ENCODE measurements around the gene MRPL19. TPM values are rescaled to one million over a fixed set of nuclear protein-coding genes. Genes with fewer than 3 reads are reported as not detected.
A peak's percentile ranks its signal among the peaks of the same experiment; 100 is the strongest.

MRPL19 gene
- total and polyA plus RNA-seq, 2 of the 13 experiments (the other 11 are each of a cell fraction or from before 2014, with no cell fraction given): 43.2 to 163 TPM

DNA sequence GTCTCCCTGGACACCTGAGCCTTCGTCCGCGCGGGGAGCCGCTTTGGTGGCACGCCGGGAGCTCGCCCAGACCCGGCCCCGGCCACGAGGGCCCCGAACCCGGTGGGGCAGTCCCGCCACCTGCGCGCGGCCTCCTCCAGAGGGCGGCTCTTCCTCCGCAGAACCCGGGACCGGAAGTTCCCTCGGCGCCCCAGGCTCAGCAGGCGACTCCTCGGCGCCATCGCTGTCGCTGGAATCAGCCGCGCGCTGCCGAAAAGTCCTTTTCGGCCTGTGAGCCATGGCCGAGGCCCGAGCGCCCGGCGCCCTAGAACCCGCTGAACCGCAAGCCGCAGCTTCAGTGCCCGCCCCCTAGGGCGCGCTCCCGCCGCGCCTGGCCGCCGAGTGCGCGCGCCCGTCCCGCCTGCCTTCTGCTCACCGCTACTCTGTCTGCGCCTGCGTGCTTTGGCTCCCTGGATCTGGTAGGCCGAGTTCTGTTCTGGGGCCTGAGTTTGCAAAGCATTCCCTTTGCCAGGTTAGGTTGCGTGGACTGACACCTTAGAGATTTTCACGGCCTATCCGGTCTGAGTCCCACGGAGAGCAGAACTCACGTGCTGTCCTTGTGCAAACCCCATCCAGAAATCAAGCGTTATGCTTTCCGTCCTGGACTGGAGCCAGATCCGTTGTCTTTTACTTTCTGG lies 64.1 kb downstream of the MRPL19 start, which contains the start of gene GCFC2 (continued):
- TF ChIP-seq, protein P1, sequence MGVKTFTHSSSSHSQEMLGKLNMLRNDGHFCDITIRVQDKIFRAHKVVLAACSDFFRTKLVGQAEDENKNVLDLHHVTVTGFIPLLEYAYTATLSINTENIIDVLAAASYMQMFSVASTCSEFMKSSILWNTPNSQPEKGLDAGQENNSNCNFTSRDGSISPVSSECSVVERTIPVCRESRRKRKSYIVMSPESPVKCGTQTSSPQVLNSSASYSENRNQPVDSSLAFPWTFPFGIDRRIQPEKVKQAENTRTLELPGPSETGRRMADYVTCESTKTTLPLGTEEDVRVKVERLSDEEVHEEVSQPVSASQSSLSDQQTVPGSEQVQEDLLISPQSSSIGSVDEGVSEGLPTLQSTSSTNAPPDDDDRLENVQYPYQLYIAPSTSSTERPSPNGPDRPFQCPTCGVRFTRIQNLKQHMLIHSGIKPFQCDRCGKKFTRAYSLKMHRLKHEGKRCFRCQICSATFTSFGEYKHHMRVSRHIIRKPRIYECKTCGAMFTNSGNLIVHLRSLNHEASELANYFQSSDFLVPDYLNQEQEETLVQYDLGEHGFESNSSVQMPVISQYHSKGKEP (CRISPR knock-in tag; IDR thresholded peaks at IDR 0.05): peak; percentile 98
- TF ChIP-seq TP53 (CRISPR knock-in tag; conservative IDR thresholded peaks at IDR 0.05): peak; percentile 96
- TF ChIP-seq ARNT (IDR thresholded peaks at IDR 0.05): no peak
- TF ChIP-seq, protein P2, sequence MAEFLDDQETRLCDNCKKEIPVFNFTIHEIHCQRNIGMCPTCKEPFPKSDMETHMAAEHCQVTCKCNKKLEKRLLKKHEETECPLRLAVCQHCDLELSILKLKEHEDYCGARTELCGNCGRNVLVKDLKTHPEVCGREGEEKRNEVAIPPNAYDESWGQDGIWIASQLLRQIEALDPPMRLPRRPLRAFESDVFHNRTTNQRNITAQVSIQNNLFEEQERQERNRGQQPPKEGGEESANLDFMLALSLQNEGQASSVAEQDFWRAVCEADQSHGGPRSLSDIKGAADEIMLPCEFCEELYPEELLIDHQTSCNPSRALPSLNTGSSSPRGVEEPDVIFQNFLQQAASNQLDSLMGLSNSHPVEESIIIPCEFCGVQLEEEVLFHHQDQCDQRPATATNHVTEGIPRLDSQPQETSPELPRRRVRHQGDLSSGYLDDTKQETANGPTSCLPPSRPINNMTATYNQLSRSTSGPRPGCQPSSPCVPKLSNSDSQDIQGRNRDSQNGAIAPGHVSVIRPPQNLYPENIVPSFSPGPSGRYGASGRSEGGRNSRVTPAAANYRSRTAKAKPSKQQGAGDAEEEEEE (CRISPR knock-in tag; IDR thresholded peaks at IDR 0.05; ENCODE audit: borderline replicate concordance): no peak
- peak; percentile 95 for TF ChIP-seq MED8 (CRISPR knock-in tag; IDR thresholded peaks at IDR 0.05; ENCODE audit: insufficient replicate concordance)
- TF ChIP-seq NFE2L2 (IDR thresholded peaks at IDR 0.05; ENCODE audit: low read length): no peak
- peak; percentile 100 for TF ChIP-seq ZNF430 (CRISPR knock-in tag; IDR thresholded peaks at IDR 0.05)
- TF ChIP-seq, protein P3, sequence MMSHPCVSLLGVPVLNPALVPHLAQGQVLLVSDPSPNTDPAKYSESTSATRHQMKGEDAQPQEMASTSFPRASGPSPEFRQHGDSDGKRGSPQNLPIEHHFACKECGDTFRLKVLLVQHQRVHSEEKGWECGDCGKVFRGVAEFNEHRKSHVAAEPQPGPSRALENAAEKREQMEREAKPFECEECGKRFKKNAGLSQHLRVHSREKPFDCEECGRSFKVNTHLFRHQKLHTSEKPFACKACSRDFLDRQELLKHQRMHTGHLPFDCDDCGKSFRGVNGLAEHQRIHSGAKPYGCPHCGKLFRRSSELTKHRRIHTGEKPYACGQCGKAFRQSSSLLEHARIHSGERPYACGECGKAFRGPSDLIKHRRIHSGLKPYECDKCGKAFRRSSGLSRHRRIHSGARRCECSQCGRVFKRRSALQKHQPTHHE (CRISPR knock-in tag; IDR thresholded peaks at IDR 0.05; ENCODE audit: borderline replicate concordance): peak; percentile 99; the same call in 1 of the 2 replicates
- peak; percentile 85; the same call in 1 of the 2 replicates for TF ChIP-seq ZZZ3 (CRISPR knock-in tag; IDR thresholded peaks at IDR 0.05; ENCODE audit: borderline replicate concordance)
- TF ChIP-seq RXRB (CRISPR knock-in tag; IDR thresholded peaks at IDR 0.05; ENCODE audit: borderline replicate concordance): peak; percentile 82
- no peak for TF ChIP-seq MAFK (conservative IDR thresholded peaks at IDR 0.05 in 1 of 2, IDR thresholded peaks at IDR 0.05 in 1 of 2; ENCODE audit: low read length in 2 of 2)
- TF ChIP-seq ZNF10 (CRISPR knock-in tag; IDR thresholded peaks at IDR 0.05; ENCODE audit: borderline replicate concordance, low read depth): peak; percentile 95; the same call in 1 of the 2 replicates
- TF ChIP-seq, protein P4, sequence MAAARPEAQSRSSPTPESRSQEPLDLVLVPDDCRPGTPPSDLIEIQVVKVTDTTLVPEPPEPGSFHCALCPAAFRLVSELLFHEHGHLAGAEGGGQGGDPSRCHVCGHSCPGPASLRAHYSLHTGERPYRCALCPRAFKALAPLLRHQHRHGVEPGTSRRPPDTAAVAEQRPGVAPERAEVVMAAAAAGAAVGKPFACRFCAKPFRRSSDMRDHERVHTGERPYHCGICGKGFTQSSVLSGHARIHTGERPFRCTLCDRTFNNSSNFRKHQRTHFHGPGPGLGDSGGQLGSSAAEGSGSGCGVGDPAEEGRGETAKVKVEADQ (CRISPR knock-in tag; IDR thresholded peaks at IDR 0.05; ENCODE audit: borderline replicate concordance): peak; percentile 99; the same call in 1 of the 2 replicates
- TF ChIP-seq, protein P5, sequence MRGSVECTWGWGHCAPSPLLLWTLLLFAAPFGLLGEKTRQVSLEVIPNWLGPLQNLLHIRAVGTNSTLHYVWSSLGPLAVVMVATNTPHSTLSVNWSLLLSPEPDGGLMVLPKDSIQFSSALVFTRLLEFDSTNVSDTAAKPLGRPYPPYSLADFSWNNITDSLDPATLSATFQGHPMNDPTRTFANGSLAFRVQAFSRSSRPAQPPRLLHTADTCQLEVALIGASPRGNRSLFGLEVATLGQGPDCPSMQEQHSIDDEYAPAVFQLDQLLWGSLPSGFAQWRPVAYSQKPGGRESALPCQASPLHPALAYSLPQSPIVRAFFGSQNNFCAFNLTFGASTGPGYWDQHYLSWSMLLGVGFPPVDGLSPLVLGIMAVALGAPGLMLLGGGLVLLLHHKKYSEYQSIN (CRISPR knock-in tag; IDR thresholded peaks at IDR 0.05; ENCODE audit: borderline replicate concordance): peak; percentile 95
- TF ChIP-seq NRL (CRISPR knock-in tag; IDR thresholded peaks at IDR 0.05; ENCODE audit: borderline replicate concordance): peak; percentile 100
- TF ChIP-seq HOXA9 (CRISPR knock-in tag; IDR thresholded peaks at IDR 0.05; ENCODE audit: borderline replicate concordance): peak; percentile 99
- peak; percentile 49; the same call in 1 of the 2 replicates for TF ChIP-seq ZNF24 (IDR thresholded peaks at IDR 0.05)
- TF ChIP-seq, protein P6, sequence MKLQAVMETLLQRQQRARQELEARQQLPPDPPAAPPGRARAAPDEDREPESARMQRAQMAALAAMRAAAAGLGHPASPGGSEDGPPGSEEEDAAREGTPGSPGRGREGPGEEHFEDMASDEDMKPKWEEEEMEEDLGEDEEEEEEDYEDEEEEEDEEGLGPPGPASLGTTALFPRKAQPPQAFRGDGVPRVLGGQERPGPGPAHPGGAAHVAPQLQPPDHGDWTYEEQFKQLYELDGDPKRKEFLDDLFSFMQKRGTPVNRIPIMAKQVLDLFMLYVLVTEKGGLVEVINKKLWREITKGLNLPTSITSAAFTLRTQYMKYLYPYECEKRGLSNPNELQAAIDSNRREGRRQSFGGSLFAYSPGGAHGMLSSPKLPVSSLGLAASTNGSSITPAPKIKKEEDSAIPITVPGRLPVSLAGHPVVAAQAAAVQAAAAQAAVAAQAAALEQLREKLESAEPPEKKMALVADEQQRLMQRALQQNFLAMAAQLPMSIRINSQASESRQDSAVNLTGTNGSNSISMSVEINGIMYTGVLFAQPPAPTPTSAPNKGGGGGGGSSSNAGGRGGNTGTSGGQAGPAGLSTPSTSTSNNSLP (IDR thresholded peaks at IDR 0.05; ENCODE audit: low read depth, low read length): no peak
- peak; percentile 97 for TF ChIP-seq JDP2 (CRISPR knock-in tag; IDR thresholded peaks at IDR 0.05; ENCODE audit: borderline replicate concordance)

All from HepG2 (cell line).